WTC11 (cell line): ENCODE data around the gene TEKTIP1. TPM values are rescaled to one million over a fixed set of nuclear protein-coding genes. Genes with fewer than 3 reads are reported as not detected.

ENCODE experiments used
- ATAC-seq: fragments of 200-7000 bp; cut with Tn5 transposase; 2 replicates; pipeline ENCODE4 v1.10.0; 2021; ENCODE audit warnings: mild to moderate bottlenecking, moderate library complexity
- CTCF ChIA-PET: fragments of 300-600 bp; sonication (Branson Sonifier 250); formaldehyde crosslinking; loops from one replicate; lab custom pipeline; 2021; ENCODE audit warnings: antibody characterized with exemption; lab: Charles Lee
- POLR2A ChIA-PET: fragments of 350-600 bp; sonication (Branson Sonifier 250); formaldehyde crosslinking; loops from one replicate; lab custom pipeline; 2021; ENCODE audit warnings: antibody characterized with exemption; lab: Charles Lee
- DNase-seq: peaks from one replicate; pipeline ENCODE4 v3.0.0; 2021; ENCODE audit warnings: low spot score
- H3K27ac Mint-ChIP-seq: 2 replicates; pipeline ENCODE4 v1.8.0; 2021; ENCODE audit warnings: mixed read lengths
- H3K27me3 Mint-ChIP-seq: 2 replicates; pipeline ENCODE4 v1.8.0; 2021; ENCODE audit warnings: low read depth, mild to moderate bottlenecking, moderate library complexity, mixed read lengths
- H3K36me3 Mint-ChIP-seq: 2 replicates; pipeline ENCODE4 v1.8.0; 2021; ENCODE audit warnings: mixed read lengths
- H3K4me1 Mint-ChIP-seq: 2 replicates; pipeline ENCODE4 v1.8.0; 2022; ENCODE audit warnings: mixed read lengths
- H3K4me3 Mint-ChIP-seq: 2 replicates; pipeline ENCODE4 v1.8.0; 2021; ENCODE audit warnings: mild to moderate bottlenecking, moderate library complexity, mixed read lengths
- H3K9me3 Mint-ChIP-seq: 2 replicates; pipeline ENCODE4 v1.8.0; 2021; ENCODE audit warnings: mixed read lengths
- ATF1 ChIP-seq: sonication (generic); formaldehyde crosslinking; IDR thresholded peaks from 2 replicates; pipeline ENCODE4 v1.8.1; 2023; ENCODE audit warnings: mild to moderate bottlenecking, moderate library complexity, missing genetic modification reagents
- ETV6 ChIP-seq: sonication (generic); formaldehyde crosslinking; IDR thresholded peaks from 2 replicates; pipeline ENCODE4 v1.8.1; 2022; ENCODE audit warnings: mild to moderate bottlenecking, missing genetic modification reagents
- GABPB1 ChIP-seq: sonication (generic); formaldehyde crosslinking; IDR thresholded peaks from 2 replicates; pipeline ENCODE4 v1.8.1; 2023; ENCODE audit warnings: mild to moderate bottlenecking, missing genetic modification reagents
- KAT7 ChIP-seq: sonication (generic); formaldehyde crosslinking; IDR thresholded peaks from 2 replicates; pipeline ENCODE4 v1.8.1; 2023; ENCODE audit warnings: missing genetic modification reagents, mild to moderate bottlenecking, borderline replicate concordance
- NR3C1 ChIP-seq: sonication (generic); formaldehyde crosslinking; conservative IDR thresholded peaks from 2 replicates; pipeline ENCODE4 v1.8.1; 2023; ENCODE audit warnings: low read depth, mild to moderate bottlenecking, missing genetic modification reagents
- TEAD4 ChIP-seq: sonication (generic); formaldehyde crosslinking; IDR thresholded peaks from 2 replicates; pipeline ENCODE4 v1.8.0; 2022; ENCODE audit warnings: mild to moderate bottlenecking, missing genetic modification reagents
- ZNF121 ChIP-seq: sonication (generic); formaldehyde crosslinking; IDR thresholded peaks from 2 replicates; pipeline ENCODE4 v1.8.0; 2023; ENCODE audit warnings: missing genetic modification reagents
- ZNF219 ChIP-seq: sonication (generic); formaldehyde crosslinking; IDR thresholded peaks from 2 replicates; pipeline ENCODE4 v1.8.0; 2023; ENCODE audit warnings: missing genetic modification reagents, mild to moderate bottlenecking, borderline replicate concordance
- ZNF416 ChIP-seq: fragments of 250-450 bp; sonication (Bioruptor Pico); IDR thresholded peaks from 2 replicates; pipeline ENCODE4 v1.9.0; 2021; ENCODE audit warnings: mild to moderate bottlenecking, inconsistent platforms
- ZNF671 ChIP-seq: fragments of 250-450 bp; sonication (Bioruptor Pico); IDR thresholded peaks from 2 replicates; pipeline ENCODE4 v1.8.0; 2021; ENCODE audit warnings: mild to moderate bottlenecking
- total RNA-seq: library from RNA; stranded (reverse); gene quantifications from 3 replicates; pipeline ENCODE4 v1.2.3, GENCODE V29; 2021
- TF ChIP-seq, protein P1 (sequence below): fragments of 250-450 bp; sonication (Bioruptor Pico); IDR thresholded peaks from 2 replicates; pipeline ENCODE4 v1.9.0; 2021; ENCODE audit warnings: mild to moderate bottlenecking
- TF ChIP-seq, protein P2 (sequence below): fragments of 200-600 bp; IDR thresholded peaks from 2 replicates; pipeline ENCODE4 v1.8.0; 2022; ENCODE audit warnings: antibody characterized with exemption
- TF ChIP-seq, protein P3 (sequence below): sonication (generic); formaldehyde crosslinking; IDR thresholded peaks from 2 replicates; pipeline ENCODE4 v1.8.1; 2022; ENCODE audit warnings: mild to moderate bottlenecking, missing genetic modification reagents, moderate library complexity, borderline replicate concordance
- TF ChIP-seq, protein P4 (sequence below): fragments of 250-450 bp; sonication (Bioruptor Pico); IDR thresholded peaks from 2 replicates; pipeline ENCODE4 v1.9.0; 2021; ENCODE audit warnings: moderate library complexity, mild to moderate bottlenecking, inconsistent platforms, borderline replicate concordance
- TF ChIP-seq, protein P5 (sequence below): fragments of 250-450 bp; sonication (Bioruptor Pico); IDR thresholded peaks from 2 replicates; pipeline ENCODE4 v1.9.0; 2021; ENCODE audit warnings: mild to moderate bottlenecking
- TF ChIP-seq, protein P6 (sequence below): fragments of 250-450 bp; sonication (Bioruptor Pico); IDR thresholded peaks from 2 replicates; pipeline ENCODE4 v1.8.0; 2021; ENCODE audit warnings: mild to moderate bottlenecking
- TF ChIP-seq, protein P7 (sequence below): sonication (generic); formaldehyde crosslinking; IDR thresholded peaks from 2 replicates; pipeline ENCODE4 v1.8.0; 2022; ENCODE audit warnings: mild to moderate bottlenecking, missing genetic modification reagents
- TF ChIP-seq, protein P8 (sequence below): fragments of 250-450 bp; sonication (Bioruptor Pico); conservative IDR thresholded peaks from 2 replicates; pipeline ENCODE4 v1.9.0; 2021; ENCODE audit warnings: mild to moderate bottlenecking

TEKTIP1 gene
- total RNA-seq, 1 experiment from 2014 or later: 6.3 TPM

DNA sequence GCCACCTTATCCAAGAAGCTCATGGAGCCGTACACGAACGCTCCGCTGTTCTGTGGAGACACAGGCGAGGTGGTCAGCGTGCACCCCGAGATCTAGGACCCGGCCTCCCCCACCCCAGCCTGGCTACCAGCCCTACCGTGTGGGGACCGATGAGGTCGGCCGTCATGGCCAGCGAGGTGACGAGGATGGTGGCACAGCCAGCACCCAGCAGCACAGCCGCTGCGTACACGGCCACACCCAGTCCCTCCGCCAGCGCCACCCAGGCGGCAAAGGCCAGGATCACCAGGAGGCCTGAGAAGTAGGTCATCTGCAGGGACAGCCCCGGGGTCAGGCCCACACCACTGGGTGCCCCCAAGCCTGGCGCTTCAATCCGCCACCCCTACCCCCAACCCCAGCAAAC is 7.1 kb downstream of the TEKTIP1 start (continued):
- TF ChIP-seq, protein P1, sequence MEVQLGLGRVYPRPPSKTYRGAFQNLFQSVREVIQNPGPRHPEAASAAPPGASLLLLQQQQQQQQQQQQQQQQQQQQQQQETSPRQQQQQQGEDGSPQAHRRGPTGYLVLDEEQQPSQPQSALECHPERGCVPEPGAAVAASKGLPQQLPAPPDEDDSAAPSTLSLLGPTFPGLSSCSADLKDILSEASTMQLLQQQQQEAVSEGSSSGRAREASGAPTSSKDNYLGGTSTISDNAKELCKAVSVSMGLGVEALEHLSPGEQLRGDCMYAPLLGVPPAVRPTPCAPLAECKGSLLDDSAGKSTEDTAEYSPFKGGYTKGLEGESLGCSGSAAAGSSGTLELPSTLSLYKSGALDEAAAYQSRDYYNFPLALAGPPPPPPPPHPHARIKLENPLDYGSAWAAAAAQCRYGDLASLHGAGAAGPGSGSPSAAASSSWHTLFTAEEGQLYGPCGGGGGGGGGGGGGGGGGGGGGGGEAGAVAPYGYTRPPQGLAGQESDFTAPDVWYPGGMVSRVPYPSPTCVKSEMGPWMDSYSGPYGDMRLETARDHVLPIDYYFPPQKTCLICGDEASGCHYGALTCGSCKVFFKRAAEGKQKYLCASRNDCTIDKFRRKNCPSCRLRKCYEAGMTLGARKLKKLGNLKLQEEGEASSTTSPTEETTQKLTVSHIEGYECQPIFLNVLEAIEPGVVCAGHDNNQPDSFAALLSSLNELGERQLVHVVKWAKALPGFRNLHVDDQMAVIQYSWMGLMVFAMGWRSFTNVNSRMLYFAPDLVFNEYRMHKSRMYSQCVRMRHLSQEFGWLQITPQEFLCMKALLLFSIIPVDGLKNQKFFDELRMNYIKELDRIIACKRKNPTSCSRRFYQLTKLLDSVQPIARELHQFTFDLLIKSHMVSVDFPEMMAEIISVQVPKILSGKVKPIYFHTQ (CRISPR knock-in tag): no peak
- TF ChIP-seq ZNF219 (CRISPR knock-in tag): no peak

DNA sequence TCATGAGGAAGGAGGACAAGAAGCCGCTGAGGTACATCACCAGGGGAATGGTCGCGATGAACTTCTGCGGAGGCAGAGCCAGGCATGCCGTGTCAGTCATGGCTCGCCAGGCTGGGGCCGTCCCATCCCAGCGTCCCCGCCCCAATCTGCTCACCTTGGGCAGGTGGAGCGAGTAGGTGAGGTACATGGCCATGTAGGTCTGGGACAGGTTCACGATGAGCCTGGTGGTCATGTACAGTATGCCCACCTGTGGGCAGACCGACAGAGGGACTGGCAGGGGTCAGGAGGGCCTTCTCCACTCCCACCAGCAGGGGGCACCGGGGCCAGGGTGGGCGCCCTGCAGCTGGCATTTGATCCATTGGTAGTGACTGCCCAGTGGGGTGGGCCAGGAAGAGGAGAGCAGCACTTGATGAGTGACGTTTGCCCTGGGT is 8.3 kb downstream of the TEKTIP1 start:
- POLR2A ChIA-PET: interaction anchor here (0.6 kb wide), 1 partner anchor 428 kb away, joined by 3 read pairs; no protein-coding TSS in a partner anchor
- Mint-ChIP-seq H3K27ac (no peak overlapping the region), H3K9me3 (no peaks in the 10 kb centered on the region), H3K36me3 (no peaks in the 10 kb centered on the region), H3K4me1 (no peaks in the 10 kb centered on the region), H3K4me3 (no peak overlapping the region), H3K27me3 (no peaks in the 10 kb centered on the region)
- TF ChIP-seq, protein P2, sequence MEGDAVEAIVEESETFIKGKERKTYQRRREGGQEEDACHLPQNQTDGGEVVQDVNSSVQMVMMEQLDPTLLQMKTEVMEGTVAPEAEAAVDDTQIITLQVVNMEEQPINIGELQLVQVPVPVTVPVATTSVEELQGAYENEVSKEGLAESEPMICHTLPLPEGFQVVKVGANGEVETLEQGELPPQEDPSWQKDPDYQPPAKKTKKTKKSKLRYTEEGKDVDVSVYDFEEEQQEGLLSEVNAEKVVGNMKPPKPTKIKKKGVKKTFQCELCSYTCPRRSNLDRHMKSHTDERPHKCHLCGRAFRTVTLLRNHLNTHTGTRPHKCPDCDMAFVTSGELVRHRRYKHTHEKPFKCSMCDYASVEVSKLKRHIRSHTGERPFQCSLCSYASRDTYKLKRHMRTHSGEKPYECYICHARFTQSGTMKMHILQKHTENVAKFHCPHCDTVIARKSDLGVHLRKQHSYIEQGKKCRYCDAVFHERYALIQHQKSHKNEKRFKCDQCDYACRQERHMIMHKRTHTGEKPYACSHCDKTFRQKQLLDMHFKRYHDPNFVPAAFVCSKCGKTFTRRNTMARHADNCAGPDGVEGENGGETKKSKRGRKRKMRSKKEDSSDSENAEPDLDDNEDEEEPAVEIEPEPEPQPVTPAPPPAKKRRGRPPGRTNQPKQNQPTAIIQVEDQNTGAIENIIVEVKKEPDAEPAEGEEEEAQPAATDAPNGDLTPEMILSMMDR: peak; percentile 31
- TF ChIP-seq ZNF121 (CRISPR knock-in tag) (peak; percentile 58; the same call in 1 of the 2 replicates), ATF1 (no peak)
- ATAC-seq (no peak), DNase-seq (peak; percentile 41)
- CTCF ChIA-PET: interaction anchor here (0.7 to 4.4 kb wide), 3 partner anchors 10 to 29 kb away, joined by 4 to 115 read pairs (median 5); partner anchors contain the start of gene MFSD12

DNA sequence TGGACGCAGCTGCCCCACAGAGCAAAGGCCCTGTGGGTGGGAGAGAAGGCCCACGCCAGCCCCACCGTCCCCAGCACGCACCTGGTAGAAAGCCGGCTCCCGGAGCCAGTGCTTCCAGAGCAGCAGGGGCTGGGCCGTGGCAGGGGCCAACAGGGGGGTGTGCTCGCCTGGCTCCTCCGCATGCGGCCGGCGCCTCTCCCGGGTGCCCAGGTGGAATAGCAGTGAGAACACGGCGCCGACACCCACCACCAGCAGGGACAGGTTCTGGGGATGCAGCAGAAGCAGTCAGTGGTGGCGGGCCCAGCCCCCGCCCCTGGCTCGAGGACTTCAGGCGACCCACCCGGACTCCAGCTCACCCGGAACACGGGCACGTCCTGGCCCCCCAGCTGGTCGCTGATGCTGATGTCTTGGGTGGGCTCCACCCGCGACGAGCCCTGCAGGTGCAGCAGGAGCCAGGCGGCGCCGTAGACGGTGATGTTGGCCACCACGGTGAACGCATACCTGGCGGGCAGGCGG is 8.9 kb downstream of the TEKTIP1 start:
- H3K4me1 Mint-ChIP-seq: no peaks in the 10 kb centered on the region
- H3K27ac Mint-ChIP-seq: no peak overlapping the region
- no peaks in the 10 kb centered on the region for H3K9me3 Mint-ChIP-seq
- TF ChIP-seq ZNF121 (CRISPR knock-in tag) (no peak), NR3C1 (CRISPR knock-in tag) (no peak), GABPB1 (CRISPR knock-in tag) (no peak), TEAD4 (CRISPR knock-in tag) (no peak), KAT7 (CRISPR knock-in tag) (no peak), ZNF671 (CRISPR knock-in tag) (no peak), ETV6 (CRISPR knock-in tag) (no peak), ZNF416 (CRISPR knock-in tag) (no peak)
- TF ChIP-seq, protein P3, sequence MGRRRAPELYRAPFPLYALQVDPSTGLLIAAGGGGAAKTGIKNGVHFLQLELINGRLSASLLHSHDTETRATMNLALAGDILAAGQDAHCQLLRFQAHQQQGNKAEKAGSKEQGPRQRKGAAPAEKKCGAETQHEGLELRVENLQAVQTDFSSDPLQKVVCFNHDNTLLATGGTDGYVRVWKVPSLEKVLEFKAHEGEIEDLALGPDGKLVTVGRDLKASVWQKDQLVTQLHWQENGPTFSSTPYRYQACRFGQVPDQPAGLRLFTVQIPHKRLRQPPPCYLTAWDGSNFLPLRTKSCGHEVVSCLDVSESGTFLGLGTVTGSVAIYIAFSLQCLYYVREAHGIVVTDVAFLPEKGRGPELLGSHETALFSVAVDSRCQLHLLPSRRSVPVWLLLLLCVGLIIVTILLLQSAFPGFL (CRISPR knock-in tag): no peak
- TF ChIP-seq, protein P4, sequence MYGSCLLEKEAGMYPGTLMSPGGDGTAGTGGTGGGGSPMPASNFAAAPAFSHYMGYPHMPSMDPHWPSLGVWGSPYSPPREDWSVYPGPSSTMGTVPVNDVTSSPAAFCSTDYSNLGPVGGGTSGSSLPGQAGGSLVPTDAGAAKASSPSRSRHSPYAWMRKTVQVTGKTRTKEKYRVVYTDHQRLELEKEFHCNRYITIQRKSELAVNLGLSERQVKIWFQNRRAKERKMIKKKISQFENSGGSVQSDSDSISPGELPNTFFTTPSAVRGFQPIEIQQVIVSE (CRISPR knock-in tag): no peak
- TF ChIP-seq, protein P5, sequence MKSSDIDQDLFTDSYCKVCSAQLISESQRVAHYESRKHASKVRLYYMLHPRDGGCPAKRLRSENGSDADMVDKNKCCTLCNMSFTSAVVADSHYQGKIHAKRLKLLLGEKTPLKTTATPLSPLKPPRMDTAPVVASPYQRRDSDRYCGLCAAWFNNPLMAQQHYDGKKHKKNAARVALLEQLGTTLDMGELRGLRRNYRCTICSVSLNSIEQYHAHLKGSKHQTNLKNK (CRISPR knock-in tag): no peak
- TF ChIP-seq, protein P6, sequence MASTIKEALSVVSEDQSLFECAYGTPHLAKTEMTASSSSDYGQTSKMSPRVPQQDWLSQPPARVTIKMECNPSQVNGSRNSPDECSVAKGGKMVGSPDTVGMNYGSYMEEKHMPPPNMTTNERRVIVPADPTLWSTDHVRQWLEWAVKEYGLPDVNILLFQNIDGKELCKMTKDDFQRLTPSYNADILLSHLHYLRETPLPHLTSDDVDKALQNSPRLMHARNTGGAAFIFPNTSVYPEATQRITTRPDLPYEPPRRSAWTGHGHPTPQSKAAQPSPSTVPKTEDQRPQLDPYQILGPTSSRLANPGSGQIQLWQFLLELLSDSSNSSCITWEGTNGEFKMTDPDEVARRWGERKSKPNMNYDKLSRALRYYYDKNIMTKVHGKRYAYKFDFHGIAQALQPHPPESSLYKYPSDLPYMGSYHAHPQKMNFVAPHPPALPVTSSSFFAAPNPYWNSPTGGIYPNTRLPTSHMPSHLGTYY (CRISPR knock-in tag): no peak
- TF ChIP-seq, protein P7, sequence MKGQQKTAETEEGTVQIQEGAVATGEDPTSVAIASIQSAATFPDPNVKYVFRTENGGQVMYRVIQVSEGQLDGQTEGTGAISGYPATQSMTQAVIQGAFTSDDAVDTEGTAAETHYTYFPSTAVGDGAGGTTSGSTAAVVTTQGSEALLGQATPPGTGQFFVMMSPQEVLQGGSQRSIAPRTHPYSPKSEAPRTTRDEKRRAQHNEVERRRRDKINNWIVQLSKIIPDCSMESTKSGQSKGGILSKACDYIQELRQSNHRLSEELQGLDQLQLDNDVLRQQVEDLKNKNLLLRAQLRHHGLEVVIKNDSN (CRISPR knock-in tag): no peak
- TF ChIP-seq, protein P8, sequence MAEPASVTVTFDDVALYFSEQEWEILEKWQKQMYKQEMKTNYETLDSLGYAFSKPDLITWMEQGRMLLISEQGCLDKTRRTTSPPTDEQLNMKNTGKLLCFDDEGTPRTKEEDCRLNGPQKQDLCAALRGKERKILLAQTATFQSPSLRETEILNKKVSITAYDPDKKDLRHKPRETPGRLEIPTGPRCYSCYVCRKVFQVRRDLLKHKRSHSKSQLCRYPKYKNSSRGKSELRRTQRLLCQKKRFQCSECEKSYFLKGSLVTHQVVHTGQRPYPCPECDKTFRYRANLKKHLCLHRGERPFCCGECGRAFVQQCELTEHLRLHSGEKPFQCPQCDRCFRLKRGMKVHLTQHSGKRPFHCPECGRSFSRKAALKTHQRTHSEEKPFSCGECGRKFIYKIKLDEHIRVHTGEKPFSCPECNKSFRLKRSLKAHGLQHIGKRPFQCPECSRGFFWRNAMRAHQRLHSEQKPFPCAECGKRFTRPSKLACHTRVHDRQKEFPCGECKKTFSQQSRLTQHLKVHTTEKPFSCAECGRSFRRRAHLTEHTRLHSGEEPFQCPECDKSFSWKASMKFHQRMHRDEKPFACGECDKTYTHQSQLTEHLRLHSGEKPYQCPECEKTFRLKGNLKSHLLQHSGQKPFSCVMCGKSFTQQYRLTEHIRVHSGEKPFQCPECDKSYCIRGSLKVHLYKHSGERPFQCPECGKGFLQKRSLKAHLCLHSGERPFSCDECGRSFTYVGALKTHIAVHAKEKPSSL (CRISPR knock-in tag): no peak
- no peaks in the 10 kb centered on the region for H3K27me3 Mint-ChIP-seq
- H3K36me3 Mint-ChIP-seq: no peaks in the 10 kb centered on the region
- POLR2A ChIA-PET: interaction anchor here (0.6 kb wide), 1 partner anchor 428 kb away, joined by 3 read pairs; no protein-coding TSS in a partner anchor
- no peak overlapping the region for H3K4me3 Mint-ChIP-seq
- CTCF ChIA-PET: interaction anchor here (0.7 to 4.4 kb wide), 4 partner anchors 9 to 34 kb away, joined by 4 to 115 read pairs (median 6); partner anchors contain the start of gene MFSD12
- ATAC-seq (no peak), DNase-seq (no peak)
